K562 treated with DMSO at 1 percent for 4 hours (cell line): Measurements from ENCODE around the gene RSPH10B. TPM values are rescaled to one million over a fixed set of nuclear protein-coding genes. Genes with fewer than 3 reads are reported as not detected.

Experiments used
- total RNA-seq: library from RNA; unstranded; fragments of 300-600 nt; gene quantifications from 2 replicates; pipeline ENCODE4 v1.2.3, GENCODE V29; 2022; ENCODE audit not compliant: insufficient read depth

The RSPH10B gene
- not detected in 2 replicates for total RNA-seq

DNA sequence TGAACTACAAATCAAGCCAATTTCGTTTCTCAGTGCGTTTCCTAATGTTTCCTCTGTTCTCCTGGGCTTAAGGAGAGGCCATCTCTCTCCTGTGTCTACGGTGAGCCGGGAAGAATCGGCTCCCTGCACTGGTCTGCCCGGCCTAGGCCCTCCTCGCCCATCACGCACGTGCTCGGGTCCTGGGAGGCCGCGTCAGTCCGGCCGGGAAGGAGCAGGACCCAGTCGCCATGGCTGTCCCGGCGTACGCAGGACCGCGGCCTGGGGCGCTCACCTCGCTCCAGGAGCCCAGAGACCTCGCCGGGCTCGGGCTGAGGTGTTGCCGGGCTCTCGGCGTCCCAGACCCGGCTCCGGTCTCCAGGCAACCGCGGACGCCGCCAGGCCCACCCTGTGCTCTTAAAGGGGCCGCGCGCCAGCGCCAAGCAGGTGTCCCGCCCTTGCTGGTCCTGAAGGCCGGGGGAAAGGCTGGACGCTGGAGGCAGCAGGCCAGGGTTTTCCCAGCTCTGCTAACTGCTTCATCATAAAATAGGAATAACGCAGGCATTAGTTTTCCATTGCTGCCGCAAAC, at the start of gene RSPH10B:
TSS of gene RSPH10B (minus strand) at position 343 of the 565 bp plus-strand sequence. CDS start 3,573 bp downstream, outside the sequence.

DNA sequence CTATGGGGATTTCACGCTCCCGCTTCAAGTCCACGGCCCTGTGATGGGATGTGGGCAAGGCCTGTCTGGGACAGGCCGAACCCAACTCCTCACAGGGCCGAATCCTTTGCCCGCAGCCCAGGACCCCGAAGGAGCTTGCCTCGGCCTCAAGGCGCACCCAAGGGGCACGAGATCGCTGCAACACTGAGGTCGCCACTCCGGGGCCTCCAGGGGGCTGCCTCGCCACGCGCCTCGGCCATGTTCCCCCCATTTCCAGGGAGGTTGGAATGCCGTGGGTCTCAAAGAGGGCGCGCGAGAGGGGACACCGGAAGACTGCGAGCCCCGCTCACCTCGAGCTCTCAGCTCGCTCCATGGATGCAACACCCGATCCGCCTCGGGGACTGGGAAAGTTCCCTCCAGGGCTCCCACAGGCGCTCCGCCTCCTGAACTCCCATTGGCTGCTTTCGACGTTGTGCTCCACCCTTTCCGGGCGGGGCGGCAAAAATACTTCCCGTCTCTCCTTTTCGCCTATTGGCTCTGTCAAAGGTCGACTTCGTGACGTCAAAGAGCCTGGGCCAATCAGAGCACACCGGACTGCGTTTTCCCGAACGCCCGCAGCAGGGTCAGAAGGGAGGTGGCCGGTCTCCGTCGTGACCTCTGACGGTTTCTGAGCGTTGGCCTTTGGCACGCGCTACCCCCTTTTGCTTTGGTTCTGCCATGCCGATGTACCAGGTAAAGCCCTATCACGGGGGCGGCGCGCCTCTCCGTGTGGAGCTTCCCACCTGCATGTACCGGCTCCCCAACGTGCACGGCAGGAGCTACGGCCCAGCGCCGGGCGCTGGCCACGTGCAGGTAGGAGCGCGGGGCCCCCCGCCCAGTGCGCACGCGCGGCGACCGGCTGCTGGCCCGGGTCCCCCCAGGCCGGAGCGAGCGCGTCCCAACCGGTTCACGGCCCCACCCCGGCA, 38.5 kb upstream of the RSPH10B start, which contains the start of the genes AIMP2 and PMS2:
TSS of gene AIMP2 (plus strand) at position 605 of the 944 bp plus-strand sequence. CDS start at position 697, 92 bp downstream.
TSS of gene PMS2 (minus strand) at position 382 of the 944 bp plus-strand sequence. CDS start at position 352, 30 bp downstream.

GRCh38 chr7:5898480-5899224, 71.8 kb downstream of the RSPH10B start, which contains the start of gene CCZ1:
Gene CCZ1 (plus strand): TSS chr7:5898733. CDS start chr7:5898800, 67 bp downstream.

Other genes starting within 250 kb of the RSPH10B start
- gene RNF216, start 189.0 kb downstream of the RSPH10B start, total RNA-seq = 14.3 and 21.3 TPM in 2 replicates
- not detected in 2 replicates for gene OCM, start 89.9 kb downstream of the RSPH10B start, total RNA-seq
- gene CCZ1, start 72.0 kb downstream of the RSPH10B start, total RNA-seq = 56.8 and 71.2 TPM in 2 replicates
- 8.4 and 8.8 TPM in 2 replicates for gene PMS2, start 38.4 kb upstream of the RSPH10B start, total RNA-seq
- 22.8 and 30.7 TPM in 2 replicates for gene AIMP2, start 38.6 kb upstream of the RSPH10B start, total RNA-seq
- gene ANKRD61, start 60.7 kb upstream of the RSPH10B start, total RNA-seq = 1.2 TPM in 1 of 2 replicates, not detected in the other
- gene EIF2AK1, start 88.5 kb upstream of the RSPH10B start, total RNA-seq = 93.2 and 105 TPM in 2 replicates
- 8.6 and 9.8 TPM in 2 replicates for gene USP42, start 134.3 kb upstream of the RSPH10B start, total RNA-seq